HG02884 (cell line): ENCODE measurements around the gene PHF10.

Experiments used
- ATAC-seq: cut with Tn5 transposase; IDR thresholded peaks from one replicate; pipeline ENCODE4 v1.9.1; 2021; ENCODE audit warnings: mild to moderate bottlenecking, moderate library complexity; ENCODE audit not compliant: unreplicated experiment

Gene PHF10

DNA sequence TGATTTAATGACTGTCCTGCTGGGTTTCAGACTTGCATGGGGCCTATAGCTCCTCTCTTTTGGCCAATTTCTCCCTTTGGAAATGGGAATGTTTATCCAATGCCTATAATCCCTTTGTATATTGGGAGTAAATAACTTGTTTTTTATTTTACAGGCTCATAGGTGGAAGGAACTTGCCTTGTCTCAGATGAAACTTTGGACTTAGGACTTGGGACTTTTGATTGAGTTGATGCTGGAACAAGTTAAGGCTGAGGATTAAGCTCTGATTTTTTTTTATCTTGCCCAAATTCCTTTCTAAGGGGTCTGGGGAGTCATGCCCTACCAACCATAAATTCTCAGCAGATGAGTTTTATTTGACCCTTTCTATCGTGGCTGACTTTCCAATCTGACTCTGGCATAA is 46.0 kb downstream of the PHF10 start:
- no peak for ATAC-seq

- no peak for ATAC-seq
Measured at GRCh38 chr6:169677096-169677495, 47.2 kb downstream of the PHF10 start.

GRCh38 chr6:169675011-169675410 is 49.3 kb downstream of the PHF10 start:
- ATAC-seq = no peak

DNA sequence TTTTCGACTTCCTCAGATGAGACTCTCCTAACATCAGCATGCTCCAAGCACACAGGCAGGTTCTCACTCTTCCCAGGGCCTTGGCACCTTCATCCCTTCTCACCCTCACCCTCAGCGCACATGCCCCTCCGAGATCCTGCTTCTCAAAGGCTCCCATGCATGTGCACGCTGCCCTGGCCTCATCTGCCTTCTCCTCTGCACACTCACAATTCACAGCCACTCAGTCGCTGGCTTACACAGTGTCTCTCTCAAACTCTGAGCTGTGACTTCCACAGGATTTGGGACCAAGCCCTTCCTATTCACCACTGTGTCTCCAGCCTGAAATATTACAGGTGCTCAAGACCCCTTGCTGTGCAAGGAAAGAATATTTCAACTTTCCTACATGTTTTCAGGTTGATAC is 52.7 kb downstream of the PHF10 start:
- ATAC-seq = no peak

DNA sequence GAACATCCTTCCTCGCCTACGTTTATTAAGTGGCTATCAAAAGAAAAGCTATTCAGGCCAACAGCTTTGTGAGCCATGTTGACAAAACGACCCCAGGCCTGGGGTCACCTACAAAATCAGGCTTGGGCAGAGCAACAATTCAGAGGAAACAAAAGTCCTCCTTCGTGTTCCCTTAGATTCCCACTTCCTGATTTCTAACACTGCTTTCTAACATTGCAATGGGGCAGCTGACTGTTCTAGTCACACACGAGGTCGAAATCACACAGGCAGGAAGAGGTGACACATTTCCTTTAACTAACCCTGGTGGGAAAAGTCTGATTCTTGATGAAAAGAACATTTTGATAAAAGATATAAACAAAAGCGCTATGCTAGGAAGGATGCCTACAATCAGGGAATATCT is 54.4 kb downstream of the PHF10 start:
- no peak for ATAC-seq

DNA sequence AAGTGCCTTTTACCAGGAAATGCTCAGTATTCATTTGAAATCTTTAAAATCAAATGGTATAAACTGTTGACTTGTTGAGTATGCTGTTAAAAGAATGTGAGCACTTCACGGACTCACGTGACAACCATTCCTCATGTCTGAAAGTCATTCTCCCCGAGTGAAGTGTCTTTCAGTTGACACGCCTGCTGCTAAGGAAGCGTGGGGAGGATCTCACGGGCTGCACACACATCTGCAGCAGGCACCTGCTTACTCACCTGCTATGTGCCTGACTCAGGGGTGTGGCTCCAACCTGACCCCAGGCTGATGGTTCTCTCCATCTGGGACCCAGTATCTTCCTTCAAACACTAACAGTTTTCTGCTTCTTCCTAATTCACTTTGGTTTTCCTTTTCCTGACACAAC is 55.2 kb downstream of the PHF10 start:
- no peak for ATAC-seq

- no peak for ATAC-seq
Measured at GRCh38 chr6:169668203-169668847, 56.0 kb downstream of the PHF10 start.

GRCh38 chr6:169667716-169668115 is 56.6 kb downstream of the PHF10 start:
- ATAC-seq = no peak

DNA sequence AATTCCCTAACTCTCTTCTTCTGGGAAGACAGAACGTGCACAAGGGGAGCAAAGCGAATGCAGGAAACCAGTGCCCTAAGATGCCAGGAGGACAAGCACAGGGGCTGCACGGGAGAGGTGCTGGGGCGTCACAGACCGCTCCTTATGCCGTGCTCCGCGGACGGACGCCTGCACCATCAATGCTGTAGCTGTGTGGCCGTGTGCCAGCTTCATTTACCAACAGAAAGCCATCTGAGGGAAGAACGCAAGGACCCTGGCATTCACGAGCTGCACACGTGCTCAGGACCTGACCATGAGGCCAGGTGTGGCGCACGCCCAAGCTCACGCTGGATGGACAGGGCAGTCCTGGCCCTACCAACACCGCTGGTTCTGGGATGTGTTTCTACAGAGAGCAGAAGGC is 57.9 kb downstream of the PHF10 start:
- ATAC-seq = no peak

DNA sequence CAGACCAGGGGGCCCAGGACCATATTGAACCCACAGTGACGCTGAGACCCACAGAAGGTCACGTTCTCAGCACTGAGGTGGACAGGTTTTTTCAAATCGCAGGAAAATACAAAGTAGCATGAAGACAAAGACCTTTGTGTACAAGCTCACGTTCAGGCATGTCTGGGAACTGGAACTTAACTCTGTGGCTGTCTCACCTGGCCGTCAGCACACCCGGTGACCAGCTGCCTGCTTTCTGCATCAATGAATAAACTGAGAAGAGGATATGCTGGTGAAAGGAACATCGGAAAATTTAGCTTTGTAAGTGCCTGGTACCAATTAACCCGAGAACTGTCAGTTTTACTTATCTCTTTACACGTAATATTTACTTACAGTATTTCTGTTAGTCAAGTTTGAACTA is 59.0 kb downstream of the PHF10 start:
- no peak for ATAC-seq

GRCh38 chr6:169664227-169664626 is 60.1 kb downstream of the PHF10 start:
- no peak for ATAC-seq

DNA sequence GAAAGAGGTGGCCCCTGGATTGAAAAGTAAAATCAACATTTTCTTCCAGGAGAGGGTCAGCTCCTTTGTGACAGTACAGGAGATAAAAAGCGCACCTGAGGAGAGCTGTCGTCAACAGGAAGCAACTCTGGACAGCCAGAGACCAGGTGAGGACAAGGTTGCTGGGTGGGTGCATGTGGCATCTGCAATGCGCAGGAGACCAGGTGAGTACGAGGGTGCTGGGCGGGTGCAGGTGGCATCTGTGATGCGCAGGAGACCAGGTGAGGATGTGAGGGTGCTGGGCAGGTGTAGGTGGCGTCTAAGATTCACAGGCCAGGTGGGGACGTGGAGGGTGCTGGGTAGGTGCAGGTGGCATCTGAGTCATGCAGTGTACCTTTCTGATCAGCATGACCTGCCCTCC is 60.8 kb downstream of the PHF10 start:
- ATAC-seq = no peak

DNA sequence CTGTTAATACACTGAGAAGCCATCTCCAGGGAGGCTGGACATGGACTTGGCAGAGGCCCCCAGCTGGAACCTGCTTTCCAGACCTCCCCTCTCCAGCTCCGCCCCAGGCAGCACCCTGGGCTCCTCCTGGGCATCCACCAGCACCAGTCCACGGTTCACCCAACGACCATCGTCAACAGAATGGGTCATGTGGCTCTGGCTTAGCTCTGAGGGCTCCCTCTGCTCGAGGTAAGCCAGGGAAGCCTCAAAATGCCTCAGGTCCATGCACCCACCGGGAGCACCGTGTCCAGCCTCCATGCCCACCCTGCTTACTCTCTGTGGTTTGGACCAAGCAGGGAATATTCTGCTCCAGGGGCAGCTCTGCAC is 62.9 kb downstream of the PHF10 start:
- ATAC-seq = no peak

- ATAC-seq = no peak
Measured at GRCh38 chr6:169660751-169661390, 63.4 kb downstream of the PHF10 start.

DNA sequence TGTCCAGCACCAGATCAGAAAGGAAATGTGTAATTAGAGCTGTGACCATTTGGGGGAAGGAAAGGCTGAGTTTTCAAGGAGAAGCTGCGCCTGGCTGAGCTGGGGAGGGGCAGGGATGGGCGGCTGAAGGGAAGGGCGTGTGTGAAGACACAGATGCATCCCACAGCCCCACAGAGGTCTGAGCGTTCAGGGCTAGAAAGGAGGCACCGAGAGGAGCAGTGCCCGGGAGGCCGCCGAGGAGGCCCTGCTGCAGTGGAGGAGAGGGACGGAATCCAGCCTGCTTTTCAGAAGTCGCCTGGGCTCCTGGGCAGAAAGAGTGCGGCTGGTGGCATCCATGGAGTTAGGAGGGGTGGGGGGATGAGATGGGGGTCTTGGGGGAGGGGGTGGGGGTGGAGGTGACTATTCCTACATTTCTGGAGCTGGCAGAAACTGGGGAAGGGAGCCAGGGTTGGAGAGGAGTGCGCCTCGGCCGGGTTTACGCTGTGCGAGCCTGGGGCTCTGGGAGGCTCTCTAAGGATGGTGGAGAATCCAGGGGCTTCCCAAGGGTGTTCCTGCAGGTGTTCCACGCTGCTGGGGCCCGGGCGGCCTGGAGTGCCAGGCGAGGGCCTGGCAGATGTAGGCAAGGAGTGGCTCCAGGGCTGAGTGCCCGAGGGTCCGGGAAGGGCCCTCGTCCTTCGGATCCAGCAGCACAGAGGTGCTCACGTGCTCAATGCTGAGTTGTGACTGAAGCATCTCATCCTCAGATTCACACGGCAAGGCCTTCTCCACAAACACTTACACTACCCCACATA is 64.3 kb downstream of the PHF10 start:
- no peak for ATAC-seq

GRCh38 chr6:169657284-169657610 is 67.1 kb downstream of the PHF10 start:
- no peak for ATAC-seq

DNA sequence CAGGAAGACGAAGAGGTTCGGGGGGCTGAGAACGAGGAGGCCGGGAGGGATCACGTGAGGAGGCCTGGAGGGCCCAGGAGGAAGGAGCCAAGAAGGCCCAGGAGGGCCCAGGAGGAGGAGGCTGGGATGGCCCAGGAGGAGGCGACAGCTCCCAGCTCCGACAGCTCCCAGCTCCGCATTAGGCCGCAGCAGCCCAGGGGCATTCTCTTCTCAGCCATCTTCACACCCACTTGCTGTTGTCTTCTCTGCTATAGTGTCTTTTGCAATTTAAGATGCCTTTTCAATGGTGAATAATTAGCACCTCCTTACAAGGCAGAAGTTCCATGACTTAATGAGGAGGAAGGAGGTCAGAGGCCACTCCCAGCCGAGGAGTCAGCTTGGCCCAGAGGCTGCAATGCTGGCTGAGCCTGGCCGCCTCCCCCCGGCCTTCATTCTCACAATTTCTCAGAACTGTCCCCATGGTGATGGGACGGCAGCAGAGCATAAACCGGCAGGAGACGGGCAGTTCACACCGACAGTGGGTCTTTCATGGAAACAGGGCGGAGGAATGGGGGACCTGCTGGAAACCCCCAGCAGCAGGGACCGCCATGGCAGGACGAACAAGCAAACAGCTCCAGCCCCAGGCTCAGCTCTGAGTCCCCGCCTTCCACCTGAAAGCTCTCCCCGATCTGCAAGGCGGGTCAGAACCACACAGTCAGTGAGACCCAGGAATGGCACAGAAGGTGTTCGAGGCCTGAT is 67.6 kb downstream of the PHF10 start:
- no peak for ATAC-seq

- ATAC-seq = peak; percentile 96
Measured at GRCh38 chr6:169654598-169655391, 69.5 kb downstream of the PHF10 start.
